AG10803 (cell line): ENCODE data around the gene VEZF1.

Source experiments
- DNase-seq: peaks from one replicate; pipeline ENCODE4 v3.0.0; 2010; ENCODE audit warnings: low read depth
- H3K4me3 ChIP-seq: 2 replicates; pipeline ENCODE4 v1.5.1; 2011; ENCODE audit warnings: mild to moderate bottlenecking, low read length, control low read depth
- CTCF ChIP-seq: conservative IDR thresholded peaks from 2 replicates; pipeline ENCODE4 v1.5.1; 2011; ENCODE audit warnings: mild to moderate bottlenecking, low read length, control low read depth, inconsistent platforms

VEZF1 gene

GRCh38 chr17:57941384-57942370 lies 46.4 kb downstream of the VEZF1 start:
- DNase-seq = no peak
- no peak overlapping the region for H3K4me3 ChIP-seq
- TF ChIP-seq CTCF = no peak

- no peak for TF ChIP-seq CTCF
- H3K4me3 ChIP-seq = no peak overlapping the region
- DNase-seq = no peak
Measured at GRCh38 chr17:57940653-57941329, 47.3 kb downstream of the VEZF1 start.

GRCh38 chr17:57940231-57940630 lies 47.8 kb downstream of the VEZF1 start:
- no peak overlapping the region for H3K4me3 ChIP-seq
- DNase-seq = no peak
- no peak for TF ChIP-seq CTCF

GRCh38 chr17:57939797-57940196 lies 48.3 kb downstream of the VEZF1 start:
- no peak for TF ChIP-seq CTCF
- H3K4me3 ChIP-seq = no peak overlapping the region
- no peak for DNase-seq

GRCh38 chr17:57938061-57938502 lies 50.0 kb downstream of the VEZF1 start:
- H3K4me3 ChIP-seq = no peak overlapping the region
- DNase-seq = no peak
- no peak for TF ChIP-seq CTCF

GRCh38 chr17:57937492-57937891 lies 50.6 kb downstream of the VEZF1 start:
- DNase-seq = no peak
- no peak overlapping the region for H3K4me3 ChIP-seq
- TF ChIP-seq CTCF = no peak
